AG09309 (cell line): ENCODE results near the gene ACTR1A.
A peak's percentile ranks its signal among the peaks of the same experiment; 100 is the strongest.

Experiments used
- DNase-seq: peaks from one replicate; pipeline ENCODE4 v3.0.0-alpha.2; 2010; ENCODE audit warnings: low read depth
- H3K4me3 ChIP-seq: 2 replicates; pipeline ENCODE4 v1.5.1; 2011; ENCODE audit warnings: mild to moderate bottlenecking, low read depth, low read length, moderate library complexity; ENCODE audit not compliant: control insufficient read depth
- CTCF ChIP-seq: IDR thresholded peaks from 2 replicates; pipeline ENCODE4 v1.5.1; 2011; ENCODE audit warnings: mild to moderate bottlenecking, low read depth, low read length, inconsistent platforms; ENCODE audit not compliant: insufficient read depth, control insufficient read depth; ENCODE audit errors: missing control alignments

Gene ACTR1A

GRCh38 chr10:102502337-102503151 is at the start of gene ACTR1A:
TSS of gene ACTR1A (minus strand) at chr10:102502712. CDS start at chr10:102502647, 65 bp downstream.
- H3K4me3 ChIP-seq: peak within 1 kb of the TSS; percentile 68
- no peak for TF ChIP-seq CTCF
- peak; percentile 99 for DNase-seq

- DNase-seq: no peak
- TF ChIP-seq CTCF: no peak
- H3K4me3 ChIP-seq: no peak overlapping the region
Observed at GRCh38 chr10:102550636-102551210, 48.2 kb upstream of the ACTR1A start.

GRCh38 chr10:102549549-102549948 is 47.0 kb upstream of the ACTR1A start:
- TF ChIP-seq CTCF: no peak
- DNase-seq: peak; percentile 25
- no peak overlapping the region for H3K4me3 ChIP-seq

GRCh38 chr10:102546606-102547320 is 44.3 kb upstream of the ACTR1A start:
- H3K4me3 ChIP-seq: no peak overlapping the region
- peak; percentile 24 for DNase-seq
- no peak for TF ChIP-seq CTCF

GRCh38 chr10:102545997-102546396 is 43.5 kb upstream of the ACTR1A start:
- H3K4me3 ChIP-seq: no peak overlapping the region
- TF ChIP-seq CTCF: no peak
- DNase-seq: no peak

- TF ChIP-seq CTCF: no peak
- H3K4me3 ChIP-seq: no peak overlapping the region
- DNase-seq: no peak
Observed at GRCh38 chr10:102545265-102545871, 42.9 kb upstream of the ACTR1A start.
